Fibroblast of skin of left biceps (primary cell): ENCODE measurements around the gene GGTLC1.

ENCODE experiments used
- DNase-seq, 2 experiments: peaks; one replicate each; pipeline ENCODE4 v3.0.0-alpha.2; 2013; ENCODE audit warnings: low read depth in 2 of 2

Gene GGTLC1

DNA sequence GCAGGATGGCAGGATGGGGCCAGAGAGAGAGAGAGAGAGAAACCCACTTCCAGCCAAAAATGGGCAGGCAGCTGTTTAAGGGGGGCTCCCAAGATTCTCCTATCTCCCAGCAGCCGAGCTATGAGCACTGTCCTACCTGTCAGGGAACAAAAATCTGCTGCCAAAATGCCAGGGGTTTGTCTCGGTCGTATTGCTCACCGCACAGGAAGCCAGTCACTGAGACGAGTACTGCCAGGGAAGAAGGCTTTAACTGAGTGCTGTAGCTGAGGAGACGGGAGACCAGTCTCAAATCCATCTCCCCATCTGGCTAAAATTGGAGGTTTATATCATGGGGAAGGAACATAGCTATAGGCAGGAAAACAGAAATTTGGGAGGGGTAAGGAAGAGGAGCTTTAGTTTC lies 22.3 kb downstream of the GGTLC1 start:
- no peak for DNase-seq

DNA sequence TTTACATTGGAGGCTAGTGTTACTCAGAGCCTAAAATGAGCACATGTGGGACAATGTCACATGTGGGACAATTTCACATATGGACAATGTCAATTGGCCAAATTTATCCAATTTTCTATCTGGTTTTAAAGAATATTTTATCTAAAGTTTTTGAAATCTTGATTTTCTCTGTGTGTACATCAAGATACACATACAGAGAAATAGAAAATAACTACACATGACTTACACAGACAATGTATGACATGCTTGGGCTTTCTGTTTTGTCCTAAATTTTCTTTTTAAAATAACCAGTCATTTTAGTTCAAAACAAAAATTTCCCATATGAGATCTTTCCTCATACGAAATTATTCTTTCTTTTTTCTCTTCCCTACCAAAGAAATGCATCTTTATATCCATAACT lies 24.6 kb downstream of the GGTLC1 start:
- no peak for DNase-seq

DNA sequence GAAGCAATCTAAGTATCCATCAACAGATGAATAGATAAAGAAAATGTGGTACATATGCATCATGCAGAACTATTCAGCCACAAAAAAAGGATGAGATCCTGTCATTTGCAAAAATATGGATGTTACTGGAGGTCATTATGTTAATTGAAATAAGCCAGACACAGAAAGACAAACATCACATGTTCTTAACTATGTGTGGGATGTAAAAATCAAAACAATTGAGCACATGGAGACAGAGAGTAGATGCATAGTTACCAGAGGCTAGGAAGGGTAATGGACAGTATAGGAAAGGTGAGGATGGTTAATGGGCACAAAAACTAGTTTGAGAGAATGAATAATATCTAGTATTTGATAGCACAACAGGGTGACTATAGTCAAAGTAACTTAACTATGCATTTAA lies 26.3 kb downstream of the GGTLC1 start:
- DNase-seq, result no peak

DNA sequence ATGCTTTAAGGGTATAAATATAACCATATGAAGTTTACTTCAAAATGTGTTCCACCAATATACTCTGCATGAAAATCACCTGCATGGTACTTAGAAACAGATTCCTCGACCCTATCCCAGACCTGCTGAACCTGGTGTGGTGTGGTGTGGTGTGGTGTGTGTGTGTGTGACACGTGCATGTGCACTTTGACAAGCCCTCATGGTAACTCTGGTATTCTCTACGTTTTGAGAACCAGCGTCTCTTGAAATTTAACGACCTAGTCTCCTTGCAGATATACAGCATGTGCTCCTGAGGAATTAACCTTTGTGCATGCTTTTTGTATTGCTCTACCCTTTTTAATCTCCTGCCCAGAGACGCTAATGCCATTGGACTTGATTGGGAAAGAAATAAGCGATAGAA lies 29.5 kb downstream of the GGTLC1 start:
- DNase-seq, result no peak

DNA sequence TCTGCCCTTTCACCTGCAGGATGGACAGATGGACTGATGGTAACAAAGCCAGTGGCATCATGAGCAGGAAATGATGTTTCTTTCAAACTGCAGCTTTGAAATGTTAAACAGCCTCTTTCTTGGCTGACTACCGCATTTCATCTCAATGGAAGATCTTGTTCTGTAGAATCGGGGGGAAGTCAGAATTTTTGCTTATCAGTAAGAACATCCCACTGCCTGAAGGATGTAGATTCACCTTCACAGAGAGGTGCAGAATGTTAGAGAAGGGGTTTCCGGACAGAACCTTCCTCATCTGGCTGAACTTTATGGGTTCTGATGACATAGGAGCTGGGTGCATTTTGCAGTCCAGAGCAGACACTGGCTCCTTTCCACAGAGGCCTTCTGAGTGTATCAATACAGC lies 32.7 kb downstream of the GGTLC1 start:
- no peak for DNase-seq

DNA sequence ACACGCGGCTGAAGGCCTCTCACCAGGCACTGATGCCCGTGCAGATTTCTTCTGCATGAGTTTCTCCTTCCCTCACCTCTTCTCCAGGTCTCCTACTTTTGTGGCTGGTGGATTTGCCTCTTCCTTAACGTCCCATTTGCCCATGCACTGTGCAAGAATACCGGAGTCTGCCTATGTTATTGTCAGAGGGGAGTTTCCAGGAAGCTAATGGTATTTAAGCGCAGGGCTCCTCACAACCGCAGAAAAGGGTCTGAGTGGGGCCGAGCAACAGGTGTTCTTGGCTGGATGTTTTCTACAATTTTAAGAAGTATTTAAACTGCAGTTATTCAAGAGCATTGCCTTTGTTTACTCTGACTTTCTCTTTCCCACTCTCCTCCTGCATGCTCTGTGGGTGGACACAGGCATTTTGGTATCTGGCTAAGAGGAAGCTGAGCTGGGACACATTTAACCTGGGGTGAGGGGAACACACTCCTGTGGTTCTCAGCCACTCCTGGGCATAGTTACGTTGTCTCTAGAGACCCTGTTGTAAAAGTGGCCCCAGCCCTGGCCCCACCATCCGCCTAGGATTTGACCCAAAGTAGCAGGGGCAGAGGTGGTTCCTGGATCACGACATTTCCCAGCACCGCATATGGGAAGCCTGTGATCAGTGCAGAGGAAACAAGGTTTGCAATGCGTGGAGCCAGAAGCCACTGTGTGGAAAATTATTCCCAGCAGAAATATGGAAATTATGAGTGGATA lies 34.4 kb downstream of the GGTLC1 start:
- no peak for DNase-seq

DNA sequence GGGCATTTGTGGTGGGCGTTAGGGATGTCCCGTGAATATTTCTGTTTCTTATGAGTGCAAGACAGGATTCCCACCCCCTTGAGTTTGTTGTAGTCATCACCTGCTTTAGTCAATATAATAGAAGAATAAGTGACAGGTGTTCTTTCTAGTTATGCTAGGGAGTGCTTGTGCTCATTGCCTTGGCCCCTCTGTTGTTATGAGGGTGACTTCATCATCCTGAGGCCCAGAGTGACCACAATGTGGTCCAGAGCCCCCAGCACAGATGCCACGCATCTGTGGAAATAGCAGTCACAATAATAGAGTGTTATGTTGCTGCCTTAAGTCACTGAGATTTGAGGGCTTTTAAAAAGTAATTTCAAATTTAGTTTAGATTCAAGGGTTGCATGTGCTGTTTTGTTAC lies 42.4 kb downstream of the GGTLC1 start:
- no peak for DNase-seq

DNA sequence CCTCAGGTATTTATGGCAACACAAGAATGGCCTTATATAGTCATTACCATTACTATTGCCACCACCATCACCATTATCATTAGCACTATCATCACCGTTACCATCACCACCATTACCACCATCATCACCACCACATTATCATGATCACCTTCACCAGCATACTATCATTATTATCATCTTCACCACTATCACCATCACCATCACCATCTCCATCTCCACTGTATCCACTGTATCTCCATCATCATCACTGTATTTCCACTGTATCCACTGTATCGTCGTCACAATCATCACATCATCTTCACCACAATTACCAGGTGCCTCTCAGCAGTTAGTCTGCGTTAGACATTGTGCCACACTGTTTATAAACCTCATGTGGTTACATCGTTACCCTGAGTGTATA lies 45.3 kb downstream of the GGTLC1 start:
- no peak for DNase-seq

DNA sequence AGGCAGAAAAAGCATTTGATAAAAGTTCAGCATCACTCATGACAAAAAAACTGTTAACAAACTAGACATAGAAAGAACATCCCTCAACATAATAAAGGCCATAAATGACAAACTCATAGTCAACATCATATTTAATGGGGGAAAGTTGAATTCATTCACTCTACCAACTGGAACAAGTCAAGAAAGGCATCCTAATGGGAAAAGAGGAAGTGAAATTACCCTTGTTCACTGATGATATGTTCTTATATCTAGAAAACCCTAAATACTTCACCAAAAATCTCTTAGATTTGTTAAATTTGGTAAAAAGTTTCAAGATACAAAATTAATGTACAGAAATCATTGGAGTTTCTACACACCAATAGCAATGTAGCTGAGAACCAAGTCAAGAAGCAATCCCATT lies 48.9 kb downstream of the GGTLC1 start:
- DNase-seq, result no peak

DNA sequence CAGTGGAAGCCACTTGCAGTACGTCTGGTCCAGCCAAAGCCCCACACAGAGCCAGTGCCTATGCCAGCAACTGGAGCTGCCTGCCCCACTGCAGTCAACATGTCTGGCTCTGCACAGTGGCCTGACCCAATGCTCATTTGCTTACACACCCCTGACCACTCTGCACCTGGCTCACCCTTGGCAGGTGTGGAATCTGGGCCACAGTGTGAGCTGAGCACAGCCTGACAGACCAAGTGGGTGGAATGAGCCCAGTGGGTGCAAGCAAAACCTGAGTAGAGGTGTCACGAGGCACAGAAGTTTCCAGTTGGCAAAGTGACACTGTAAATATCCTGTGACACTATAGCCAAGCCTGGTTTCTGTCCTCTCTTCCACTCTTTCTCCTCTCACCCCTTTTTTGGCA lies 49.5 kb downstream of the GGTLC1 start:
- DNase-seq, result no peak

DNA sequence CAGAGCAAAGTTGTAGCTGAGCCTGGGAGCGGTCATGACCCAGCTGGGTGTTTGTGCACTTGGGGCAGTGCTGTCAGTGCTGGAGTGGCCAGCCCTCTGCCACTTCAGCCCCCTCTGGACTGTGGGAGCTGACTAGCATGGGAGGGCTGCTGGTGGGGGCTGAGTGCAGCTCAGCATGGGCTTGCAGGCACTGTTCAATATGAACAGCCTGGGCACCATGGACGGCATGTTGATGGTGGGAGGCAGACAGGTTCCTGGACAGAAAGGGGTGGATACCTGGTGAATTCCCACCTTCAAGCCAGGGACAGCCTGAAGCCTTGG lies 50.5 kb downstream of the GGTLC1 start:
- no peak for DNase-seq

DNA sequence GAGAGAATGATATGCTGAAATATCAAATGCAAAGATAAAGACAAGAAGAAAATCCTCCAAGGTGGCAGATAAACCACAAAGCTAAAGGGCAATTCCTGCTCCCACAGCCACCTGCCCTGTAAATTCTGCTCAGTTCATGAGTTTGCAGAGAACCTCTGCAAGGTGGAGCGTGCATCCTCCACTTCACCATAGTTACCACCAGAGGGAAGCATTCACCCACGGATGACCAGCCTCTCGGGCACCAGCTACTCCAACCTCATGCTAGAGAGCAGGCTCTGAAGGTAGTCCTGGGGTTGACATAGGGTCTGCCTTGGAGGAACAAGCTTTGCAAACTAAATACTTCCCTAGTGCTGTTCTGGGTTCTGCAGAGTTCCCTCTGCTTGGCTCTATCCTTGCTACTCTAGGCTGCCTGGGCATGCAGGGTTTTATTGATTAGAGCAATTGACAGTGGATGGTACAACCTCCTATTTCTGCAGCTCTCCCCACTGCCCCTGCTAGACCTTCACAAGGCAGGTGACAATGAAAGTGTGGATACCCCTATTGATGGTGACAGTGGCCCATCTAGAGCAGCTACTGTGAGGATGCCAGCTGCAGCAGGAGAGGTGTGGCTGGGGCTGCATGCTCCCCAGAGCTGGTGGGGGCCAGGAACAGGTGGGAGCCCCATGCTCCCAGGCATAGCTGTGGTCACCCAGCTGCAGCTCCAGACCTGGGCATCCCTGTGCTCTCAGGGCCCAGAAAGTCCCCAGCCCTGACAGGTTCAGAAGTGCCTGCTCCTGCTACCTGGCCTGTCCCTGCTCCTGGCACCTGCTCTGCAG lies 51.1 kb downstream of the GGTLC1 start:
- DNase-seq, result peak; percentile 1 to 8
